Tibial nerve (tissue), 4 donors: Measurements from ENCODE around the gene DGCR2. TPM values are rescaled to one million over a fixed set of nuclear protein-coding genes. Genes with fewer than 3 reads are reported as not detected.

Experiments
- DNase-seq, 2 donors: peaks; one replicate each; pipeline ENCODE4 v3.0.0-alpha.2; 2019; ENCODE audit warnings: low spot score in 2 of 2
- H3K27ac ChIP-seq, 4 donors: fragments of 200-600 bp; sonication (generic) in 3 of 4; one replicate each; pipeline ENCODE4 v1.5.1; 2017 to 2019; ENCODE audit warnings: mild to moderate bottlenecking in 1 of 4
- H3K27me3 ChIP-seq, 2 donors: fragments of 200-600 bp; sonication (generic) in 1 of 2; one replicate each; pipeline versions ENCODE4 v1.5.1 to v1.6.0; 2017 to 2019
- H3K36me3 ChIP-seq, 3 donors: fragments of 200-600 bp; sonication (generic); one replicate each; pipeline ENCODE4 v1.5.1; 2018 to 2019
- H3K4me1 ChIP-seq, 4 donors: fragments of 200-600 bp; sonication (generic) in 3 of 4; one replicate each; pipeline ENCODE4 v1.5.1; 2017 to 2019
- H3K4me3 ChIP-seq, 4 donors: fragments of 200-600 bp; sonication (generic) in 3 of 4; one replicate each; pipeline ENCODE4 v1.5.1; 2017 to 2019; ENCODE audit warnings: mild to moderate bottlenecking in 1 of 4, moderate library complexity in 1 of 4
- H3K9me3 ChIP-seq, 4 donors: fragments of 200-600 bp; sonication (generic) in 3 of 4; one replicate each; pipeline ENCODE4 v1.5.1; 2017 to 2019
- CTCF ChIP-seq, 5 experiments: fragments of 200-600 bp in 3 of 5; fragments of 450-650 bp in 2 of 5; sonication (generic) in 3 of 5; IDR thresholded peaks; one replicate each; pipeline ENCODE4 v1.5.1; 2016 to 2019; ENCODE audit warnings: antibody characterized with exemption in 5 of 5, mild to moderate bottlenecking in 3 of 5, moderate library complexity in 2 of 5
- EP300 ChIP-seq, 2 donors: sonication (generic); formaldehyde crosslinking; IDR thresholded peaks; one replicate each; pipeline ENCODE4 v1.6.1; 2017; ENCODE audit warnings: antibody characterized with exemption in 2 of 2, mild to moderate bottlenecking in 1 of 2
- POLR2A ChIP-seq, 2 donors: fragments of 450-650 bp; IDR thresholded peaks; one replicate each; pipeline ENCODE4 v1.6.1; 2017; ENCODE audit warnings: antibody characterized with exemption in 2 of 2, mild to moderate bottlenecking in 2 of 2, moderate library complexity in 2 of 2
- WGBS, 2 donors: methylation state at CpG; one replicate each; pipeline ENCODE4 v1.1.5; 2018; 5-methylcytosine and 5-hydroxymethylcytosine counted together
- total RNA-seq, 4 donors: library from RNA; depleted of rRNA; stranded (reverse); fragments of >200 nt; gene quantifications; one replicate each; pipeline ENCODE4 v1.1.0, GENCODE V29; 2016

DGCR2 gene
- total RNA-seq, 4 donors from 2014 or later = 57.6 to 68.0 (median 58.9) TPM

GRCh38 chr22:19130959-19131684 is 8.9 kb upstream of the DGCR2 start, which contains the start of gene TSSK2:
TSSK2 (plus strand) TSS chr22:19131308; CDS start chr22:19131400, 92 bp downstream.
- no peak within 1 kb of the TSS for H3K4me3 ChIP-seq
- H3K36me3 ChIP-seq = peaks cover 0 to 55% (median 10%) of the 10 kb centered on the region in 3 donors
- TF ChIP-seq EP300 (IDR thresholded peaks at IDR 0.05) (no peak), POLR2A (IDR thresholded peaks at IDR 0.05) (no peak), CTCF (IDR thresholded peaks at IDR 0.05) (no peak)
- H3K27ac ChIP-seq = no peak within 1 kb of the TSS
- no peak for DNase-seq
- H3K9me3 ChIP-seq = no peaks in the 10 kb centered on the region
- 85 to 93% methylated on average over 19 to 27 of the region's 27 CpGs for WGBS, 2 donors
- no peaks in the 10 kb centered on the region for H3K4me1 ChIP-seq
- H3K27me3 ChIP-seq = no peaks in the 10 kb centered on the region

- TF ChIP-seq EP300 (IDR thresholded peaks at IDR 0.05) (no peak), POLR2A (IDR thresholded peaks at IDR 0.05) (no peak), CTCF (IDR thresholded peaks at IDR 0.05) (no peak)
- no peak overlapping the region for H3K27ac ChIP-seq
- H3K4me3 ChIP-seq = no peak overlapping the region
- WGBS, 2 donors = 81 to 84% methylated on average over 8 of the region's 8 CpGs
- peaks cover 0 to under 1% (median 0%) of the 10 kb centered on the region in 4 donors for H3K4me1 ChIP-seq
- H3K27me3 ChIP-seq = no peaks in the 10 kb centered on the region
- no peaks in the 10 kb centered on the region for H3K9me3 ChIP-seq
- DNase-seq = no peak
- H3K36me3 ChIP-seq = peaks cover 0 to 42% (median 4%) of the 10 kb centered on the region in 3 donors
These were observed 7.7 kb upstream of the DGCR2 start for GRCh38 chr22:19129871-19130270.

GRCh38 chr22:19128946-19129727 is 6.9 kb upstream of the DGCR2 start:
- Histone ChIP-seq H3K4me3 (no peak overlapping the region), H3K27me3 (no peaks in the 10 kb centered on the region), H3K27ac (no peak overlapping the region), H3K4me1 (peaks cover 0 to 2% (median 0%) of the 10 kb centered on the region in 4 donors), H3K36me3 (peaks cover 0 to 35% (median 2%) of the 10 kb centered on the region in 3 donors), H3K9me3 (no peaks in the 10 kb centered on the region)
- no peak for DNase-seq
- no peak for TF ChIP-seq EP300 (IDR thresholded peaks at IDR 0.05)
- no peak for TF ChIP-seq POLR2A (IDR thresholded peaks at IDR 0.05)
- TF ChIP-seq CTCF (IDR thresholded peaks at IDR 0.05) = no peak
- 79 to 83% methylated on average over 7 of the region's 7 CpGs for WGBS, 2 donors

- no peak for DNase-seq
- TF ChIP-seq EP300 (IDR thresholded peaks at IDR 0.05) (no peak), POLR2A (IDR thresholded peaks at IDR 0.05) (no peak), CTCF (IDR thresholded peaks at IDR 0.05) (no peak)
- H3K4me1 ChIP-seq = peaks cover 0 to 4% (median 2%) of the 10 kb centered on the region in 4 donors
- H3K36me3 ChIP-seq = peaks cover 0 to 24% (median 0%) of the 10 kb centered on the region in 3 donors
- H3K4me3 ChIP-seq = no peak overlapping the region
- 72 to 85% methylated on average over 7 of the region's 7 CpGs for WGBS, 2 donors
- H3K27me3 ChIP-seq = no peaks in the 10 kb centered on the region
- no peaks in the 10 kb centered on the region for H3K9me3 ChIP-seq
- H3K27ac ChIP-seq = no peak overlapping the region
These were observed 5.8 kb upstream of the DGCR2 start for GRCh38 chr22:19128009-19128401.
